ENCODE measurements around the gene HOOK2.
A peak's percentile ranks its signal among the peaks of the same experiment; 100 is the strongest.

Gene HOOK2

DNA sequence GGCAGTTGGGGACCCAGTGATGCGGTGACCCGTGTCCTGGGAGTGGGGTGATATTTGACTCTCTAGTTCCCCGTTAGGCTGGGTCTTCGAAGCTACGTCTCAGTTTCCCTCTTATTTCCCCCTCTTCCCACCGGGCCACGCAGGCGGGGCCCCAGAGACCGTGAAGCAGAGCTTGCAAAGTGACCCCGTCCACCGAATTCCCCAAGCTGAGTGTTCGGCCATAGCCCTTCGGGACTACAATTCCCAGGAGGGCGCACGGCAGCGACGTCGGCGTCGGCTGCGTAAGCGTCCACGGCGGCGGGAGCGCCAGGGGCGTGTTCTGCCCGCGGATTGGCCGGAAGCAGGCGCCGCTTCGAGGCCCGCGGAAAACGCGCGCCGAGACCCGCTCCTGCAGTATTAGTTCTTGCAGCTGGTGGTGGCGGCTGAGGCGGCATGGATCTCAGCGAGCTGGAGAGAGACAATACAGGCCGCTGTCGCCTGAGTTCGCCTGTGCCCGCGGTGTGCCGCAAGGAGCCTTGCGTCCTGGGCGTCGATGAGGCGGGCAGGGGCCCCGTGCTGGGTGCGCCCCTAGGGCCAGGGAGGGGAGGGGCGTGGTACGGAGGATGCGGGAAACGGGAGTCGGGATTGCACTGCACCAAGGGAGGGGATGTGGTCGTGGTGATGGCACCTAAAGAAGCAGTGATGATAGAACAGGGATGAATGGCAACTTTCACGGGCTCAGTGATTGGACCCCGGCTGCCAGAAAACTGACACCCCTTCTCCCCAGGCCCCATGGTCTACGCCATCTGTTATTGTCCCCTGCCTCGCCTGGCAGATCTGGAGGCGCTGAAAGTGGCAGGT lies 31.1 kb upstream of the HOOK2 start, which contains the start of gene RNASEH2A (continued):
- TF ChIP-seq, protein P1, sequence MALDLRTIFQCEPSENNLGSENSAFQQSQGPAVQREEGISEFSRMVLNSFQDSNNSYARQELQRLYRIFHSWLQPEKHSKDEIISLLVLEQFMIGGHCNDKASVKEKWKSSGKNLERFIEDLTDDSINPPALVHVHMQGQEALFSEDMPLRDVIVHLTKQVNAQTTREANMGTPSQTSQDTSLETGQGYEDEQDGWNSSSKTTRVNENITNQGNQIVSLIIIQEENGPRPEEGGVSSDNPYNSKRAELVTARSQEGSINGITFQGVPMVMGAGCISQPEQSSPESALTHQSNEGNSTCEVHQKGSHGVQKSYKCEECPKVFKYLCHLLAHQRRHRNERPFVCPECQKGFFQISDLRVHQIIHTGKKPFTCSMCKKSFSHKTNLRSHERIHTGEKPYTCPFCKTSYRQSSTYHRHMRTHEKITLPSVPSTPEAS (tag by site-specific recombination; IDR thresholded peaks at IDR 0.05): no peak
- TF ChIP-seq ZNF623 (tag by site-specific recombination; IDR thresholded peaks at IDR 0.05): no peak
- no peak for TF ChIP-seq ZNF747 (tag by site-specific recombination; IDR thresholded peaks at IDR 0.05)
- TF ChIP-seq ZNF785 (tag by site-specific recombination; IDR thresholded peaks at IDR 0.05): no peak
- TF ChIP-seq ZNF707 (tag by site-specific recombination; IDR thresholded peaks at IDR 0.05): no peak; the same call in 1 of the 2 replicates
- TF ChIP-seq ZNF777 (tag by site-specific recombination; IDR thresholded peaks at IDR 0.05; ENCODE audit: borderline replicate concordance): peak; percentile 90; the same call in 1 of the 2 replicates
- TF ChIP-seq HOXA7 (CRISPR knock-in tag; IDR thresholded peaks at IDR 0.05; ENCODE audit: borderline replicate concordance): no peak
- TF ChIP-seq ZNF560 (tag by site-specific recombination; IDR thresholded peaks at IDR 0.05; ENCODE audit: borderline replicate concordance): no peak
- TF ChIP-seq ZNF558 (tag by site-specific recombination; IDR thresholded peaks at IDR 0.05): no peak
- peak; percentile 74; the same call in 1 of the 2 replicates for TF ChIP-seq KLF7 (tag by site-specific recombination; IDR thresholded peaks at IDR 0.05; ENCODE audit: borderline replicate concordance)
- TF ChIP-seq INSM2 (tag by site-specific recombination; IDR thresholded peaks at IDR 0.05): peak; percentile 41; the same call in 1 of the 2 replicates
- TF ChIP-seq ZNF391 (tag by site-specific recombination; IDR thresholded peaks at IDR 0.05; ENCODE audit: borderline replicate concordance, low read depth): 0 out of 2 replicates have a peak, but pooled peaks have one; percentile 61
- no peak for TF ChIP-seq ZNF292 (tag by site-specific recombination; IDR thresholded peaks at IDR 0.05; ENCODE audit: borderline replicate concordance, low read depth)
- TF ChIP-seq ZFP37 (tag by site-specific recombination; IDR thresholded peaks at IDR 0.05): no peak
- peak; percentile 97 for TF ChIP-seq KLF9 (tag by site-specific recombination; IDR thresholded peaks at IDR 0.05; ENCODE audit: low read depth)
- TF ChIP-seq EGR2 (tag by site-specific recombination; IDR thresholded peaks at IDR 0.05; ENCODE audit: low read depth): no peak
- 0 out of 2 replicates have a peak, but pooled peaks have one; percentile 31 for TF ChIP-seq REST (tag by site-specific recombination; IDR thresholded peaks at IDR 0.05)
- TF ChIP-seq ZSCAN30 (tag by site-specific recombination; IDR thresholded peaks at IDR 0.05): peak; percentile 35; the same call in 1 of the 2 replicates
- TF ChIP-seq ZNF214 (tag by site-specific recombination; IDR thresholded peaks at IDR 0.05; ENCODE audit: borderline replicate concordance): no peak
- no peak for TF ChIP-seq ZNF544 (tag by site-specific recombination; IDR thresholded peaks at IDR 0.05)
- peak; percentile 48; the same call in 1 of the 2 replicates for TF ChIP-seq HIC1 (tag by site-specific recombination; IDR thresholded peaks at IDR 0.05)
- no peak for TF ChIP-seq ZNF670 (tag by site-specific recombination; IDR thresholded peaks at IDR 0.05; ENCODE audit: low read depth)
- TF ChIP-seq ZNF426 (tag by site-specific recombination; IDR thresholded peaks at IDR 0.05): no peak
- TF ChIP-seq ZNF600 (tag by site-specific recombination; IDR thresholded peaks at IDR 0.05): peak; percentile 82
- no peak for TF ChIP-seq MZF1 (tag by site-specific recombination; IDR thresholded peaks at IDR 0.05; ENCODE audit: borderline replicate concordance)
- TF ChIP-seq ZNF366 (tag by site-specific recombination; conservative IDR thresholded peaks at IDR 0.05): no peak
- TF ChIP-seq ZNF513 (tag by site-specific recombination; IDR thresholded peaks at IDR 0.05): no peak

Measured in HEK293 (cell line).